Measurements from ENCODE around the gene MAP3K3.

- TF ChIP-seq CTCF (IDR thresholded peaks at IDR 0.05) (no peak), POLR2A (IDR thresholded peaks at IDR 0.05) (no peak)
Observed at GRCh38 chr17:63702721-63703015, 80.5 kb downstream of the MAP3K3 start.

Measured in tibial nerve (tissue), 3 donors.